HL-60 (cell line): ENCODE data around the gene APPBP2.

Experiments
- GABPA ChIP-seq: IDR thresholded peaks from 2 replicates; pipeline ENCODE4 v1.6.1; 2012; ENCODE audit warnings: low read depth
- POLR2AphosphoS5 ChIP-seq: IDR thresholded peaks from 2 replicates; pipeline ENCODE4 v1.6.1; 2012; ENCODE audit warnings: low read depth
- TF ChIP-seq, protein P1 (sequence below): IDR thresholded peaks from one replicate; pipeline ENCODE4 v1.5.1; 2011; ENCODE audit warnings: low read length, control low read depth, inconsistent platforms; ENCODE audit not compliant: insufficient read depth
- TF ChIP-seq, protein P2 (sequence below): IDR thresholded peaks from 2 replicates; pipeline ENCODE4 v1.6.1; 2012; ENCODE audit warnings: low read depth; ENCODE audit not compliant: insufficient replicate concordance

DNA sequence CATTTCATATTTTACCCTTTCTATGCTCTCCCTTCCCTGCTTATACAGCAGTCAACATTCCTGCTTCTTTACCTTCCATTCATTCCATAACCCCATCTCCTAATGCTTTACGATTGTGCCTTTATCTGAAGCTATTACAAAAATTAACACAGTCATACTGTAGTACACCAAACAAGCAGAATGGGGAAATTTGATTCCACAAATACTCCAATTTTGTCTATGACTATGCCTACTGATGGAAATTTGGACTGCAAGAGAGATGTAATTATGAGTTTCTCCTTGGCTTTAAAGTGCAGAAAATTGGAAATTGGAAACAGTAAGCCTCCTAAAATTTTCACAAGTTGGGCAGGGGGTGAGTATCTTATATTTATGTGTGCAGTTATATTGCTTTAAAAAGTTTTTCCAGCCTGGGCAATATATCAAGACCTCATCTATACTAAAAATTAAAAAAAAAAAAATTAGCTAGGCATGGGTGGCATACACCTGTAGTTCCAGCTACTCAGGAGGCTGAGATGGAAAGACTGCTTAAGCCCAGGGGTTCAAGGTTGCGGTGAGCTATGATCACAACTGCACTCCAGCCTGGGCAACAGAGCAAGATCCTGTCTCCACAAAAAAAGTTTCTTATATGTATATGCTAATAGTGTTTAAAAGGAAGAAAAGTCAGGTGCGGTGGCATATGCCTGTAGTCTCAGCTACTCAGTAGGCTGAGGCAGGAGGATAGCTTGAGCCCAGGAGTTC lies 3.0 kb downstream of the APPBP2 start:
- TF ChIP-seq, protein P1, sequence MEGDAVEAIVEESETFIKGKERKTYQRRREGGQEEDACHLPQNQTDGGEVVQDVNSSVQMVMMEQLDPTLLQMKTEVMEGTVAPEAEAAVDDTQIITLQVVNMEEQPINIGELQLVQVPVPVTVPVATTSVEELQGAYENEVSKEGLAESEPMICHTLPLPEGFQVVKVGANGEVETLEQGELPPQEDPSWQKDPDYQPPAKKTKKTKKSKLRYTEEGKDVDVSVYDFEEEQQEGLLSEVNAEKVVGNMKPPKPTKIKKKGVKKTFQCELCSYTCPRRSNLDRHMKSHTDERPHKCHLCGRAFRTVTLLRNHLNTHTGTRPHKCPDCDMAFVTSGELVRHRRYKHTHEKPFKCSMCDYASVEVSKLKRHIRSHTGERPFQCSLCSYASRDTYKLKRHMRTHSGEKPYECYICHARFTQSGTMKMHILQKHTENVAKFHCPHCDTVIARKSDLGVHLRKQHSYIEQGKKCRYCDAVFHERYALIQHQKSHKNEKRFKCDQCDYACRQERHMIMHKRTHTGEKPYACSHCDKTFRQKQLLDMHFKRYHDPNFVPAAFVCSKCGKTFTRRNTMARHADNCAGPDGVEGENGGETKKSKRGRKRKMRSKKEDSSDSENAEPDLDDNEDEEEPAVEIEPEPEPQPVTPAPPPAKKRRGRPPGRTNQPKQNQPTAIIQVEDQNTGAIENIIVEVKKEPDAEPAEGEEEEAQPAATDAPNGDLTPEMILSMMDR: no peak
- no peak for TF ChIP-seq POLR2AphosphoS5
- no peak for TF ChIP-seq GABPA
- TF ChIP-seq, protein P2, sequence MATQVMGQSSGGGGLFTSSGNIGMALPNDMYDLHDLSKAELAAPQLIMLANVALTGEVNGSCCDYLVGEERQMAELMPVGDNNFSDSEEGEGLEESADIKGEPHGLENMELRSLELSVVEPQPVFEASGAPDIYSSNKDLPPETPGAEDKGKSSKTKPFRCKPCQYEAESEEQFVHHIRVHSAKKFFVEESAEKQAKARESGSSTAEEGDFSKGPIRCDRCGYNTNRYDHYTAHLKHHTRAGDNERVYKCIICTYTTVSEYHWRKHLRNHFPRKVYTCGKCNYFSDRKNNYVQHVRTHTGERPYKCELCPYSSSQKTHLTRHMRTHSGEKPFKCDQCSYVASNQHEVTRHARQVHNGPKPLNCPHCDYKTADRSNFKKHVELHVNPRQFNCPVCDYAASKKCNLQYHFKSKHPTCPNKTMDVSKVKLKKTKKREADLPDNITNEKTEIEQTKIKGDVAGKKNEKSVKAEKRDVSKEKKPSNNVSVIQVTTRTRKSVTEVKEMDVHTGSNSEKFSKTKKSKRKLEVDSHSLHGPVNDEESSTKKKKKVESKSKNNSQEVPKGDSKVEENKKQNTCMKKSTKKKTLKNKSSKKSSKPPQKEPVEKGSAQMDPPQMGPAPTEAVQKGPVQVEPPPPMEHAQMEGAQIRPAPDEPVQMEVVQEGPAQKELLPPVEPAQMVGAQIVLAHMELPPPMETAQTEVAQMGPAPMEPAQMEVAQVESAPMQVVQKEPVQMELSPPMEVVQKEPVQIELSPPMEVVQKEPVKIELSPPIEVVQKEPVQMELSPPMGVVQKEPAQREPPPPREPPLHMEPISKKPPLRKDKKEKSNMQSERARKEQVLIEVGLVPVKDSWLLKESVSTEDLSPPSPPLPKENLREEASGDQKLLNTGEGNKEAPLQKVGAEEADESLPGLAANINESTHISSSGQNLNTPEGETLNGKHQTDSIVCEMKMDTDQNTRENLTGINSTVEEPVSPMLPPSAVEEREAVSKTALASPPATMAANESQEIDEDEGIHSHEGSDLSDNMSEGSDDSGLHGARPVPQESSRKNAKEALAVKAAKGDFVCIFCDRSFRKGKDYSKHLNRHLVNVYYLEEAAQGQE: no peak
